COLO668 (cell line): ENCODE data around the gene PCMTD2.

ENCODE experiments used
- DNase-seq: peaks from one replicate; lab custom pipeline; 2025; ENCODE audit not compliant: unreplicated experiment; lab: John Stamatoyannopoulos, UW

PCMTD2 gene

DNA sequence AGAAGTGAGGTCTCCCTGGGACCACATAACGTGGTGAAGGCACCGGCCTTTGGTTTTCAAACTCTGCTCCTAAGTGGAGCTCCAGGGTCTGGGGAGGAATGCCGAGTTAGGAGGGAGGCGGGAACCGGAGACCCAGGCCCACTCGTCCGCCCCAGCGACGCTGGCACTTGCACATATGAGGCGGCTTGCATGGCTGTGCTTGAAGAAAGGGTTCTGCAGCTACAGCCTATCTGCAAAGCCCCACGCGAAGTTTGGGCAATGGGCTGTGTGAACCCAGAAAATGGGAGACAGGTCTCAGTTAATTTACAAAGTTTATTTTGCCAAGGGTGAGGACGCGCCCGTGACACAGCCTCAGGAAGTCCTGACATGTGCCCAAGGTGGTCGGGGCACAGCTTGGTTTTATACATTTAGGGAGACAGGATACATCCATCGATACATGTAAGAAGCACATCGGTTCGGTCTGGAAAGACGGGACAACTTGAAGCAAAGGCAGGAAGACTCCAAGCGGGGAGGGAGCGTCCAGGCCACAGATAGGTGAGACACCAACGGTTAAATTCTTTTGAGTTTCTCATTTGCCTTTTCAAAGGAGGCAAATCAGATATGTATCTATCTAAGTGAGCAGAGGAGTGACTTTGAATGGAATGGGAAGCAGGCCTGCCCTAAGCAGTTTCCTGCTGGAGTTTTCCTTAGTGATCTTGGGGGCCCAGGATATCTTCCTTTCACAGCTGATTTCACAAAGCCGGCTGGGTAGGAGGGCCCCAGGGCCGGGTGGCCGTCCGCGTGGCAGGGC, 782 bp upstream of the PCMTD2 start:
- no peak for DNase-seq

DNA sequence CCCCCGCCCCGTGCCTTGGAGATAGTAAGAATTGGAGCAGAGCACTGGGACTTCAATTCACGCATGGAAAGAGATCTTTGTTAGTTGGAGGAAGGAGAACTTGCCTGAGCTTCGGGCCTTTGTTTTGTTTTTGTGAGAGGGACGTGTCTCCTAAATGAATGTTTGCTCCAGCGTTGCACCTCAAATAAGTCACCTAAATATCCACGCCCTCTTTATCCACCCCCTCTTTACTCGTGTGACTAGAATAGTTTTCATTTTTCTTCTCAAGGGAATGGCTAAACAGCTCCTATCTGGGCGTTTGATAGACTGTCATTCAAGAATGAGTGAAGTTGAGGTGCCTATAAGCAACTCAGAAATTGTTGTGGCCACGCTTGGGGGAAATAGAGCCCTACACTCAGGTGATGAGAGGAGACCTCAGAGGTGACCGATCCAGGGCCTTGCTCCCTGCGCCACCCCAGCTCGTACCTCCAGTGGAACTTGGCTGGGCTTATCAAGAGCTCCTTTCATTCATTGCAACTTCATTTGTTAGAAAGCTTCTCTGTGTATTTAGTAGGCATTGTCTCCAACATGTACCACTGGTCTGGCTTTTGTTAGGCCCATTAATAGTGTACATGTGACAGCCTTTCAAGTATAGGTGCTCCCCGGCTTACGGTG, 861 bp downstream of the PCMTD2 start:
- no peak for DNase-seq

DNA sequence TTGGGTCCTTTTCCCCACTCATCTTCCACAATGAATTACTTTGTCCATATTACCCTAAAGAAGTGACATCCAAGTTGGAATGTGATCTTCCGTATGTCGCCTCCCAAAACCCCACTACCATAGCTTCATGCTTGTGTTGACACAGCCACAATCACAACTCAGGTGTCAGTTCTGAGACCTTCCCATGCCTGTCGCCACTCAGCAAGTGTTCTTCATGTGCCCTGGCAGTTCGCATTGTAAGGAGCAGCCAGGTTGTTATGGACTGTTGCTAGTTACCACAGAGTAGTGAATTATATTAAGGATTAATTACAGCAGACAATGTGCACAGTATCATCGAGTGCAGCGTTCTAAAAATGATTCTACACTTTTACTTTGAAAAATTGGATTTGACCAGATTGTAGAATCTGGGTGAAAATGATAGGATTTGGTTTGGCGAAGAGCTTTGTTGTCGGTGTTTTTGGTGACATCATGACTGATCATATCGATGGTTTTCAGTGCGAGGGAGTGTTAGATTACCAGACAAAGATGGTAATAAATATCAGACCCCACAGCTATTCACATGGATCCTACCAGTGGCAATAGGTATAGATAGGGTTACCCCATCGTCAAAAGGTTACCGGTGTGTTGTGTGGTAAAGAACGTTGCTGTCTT, 1.7 kb downstream of the PCMTD2 start:
- no peak for DNase-seq

DNA sequence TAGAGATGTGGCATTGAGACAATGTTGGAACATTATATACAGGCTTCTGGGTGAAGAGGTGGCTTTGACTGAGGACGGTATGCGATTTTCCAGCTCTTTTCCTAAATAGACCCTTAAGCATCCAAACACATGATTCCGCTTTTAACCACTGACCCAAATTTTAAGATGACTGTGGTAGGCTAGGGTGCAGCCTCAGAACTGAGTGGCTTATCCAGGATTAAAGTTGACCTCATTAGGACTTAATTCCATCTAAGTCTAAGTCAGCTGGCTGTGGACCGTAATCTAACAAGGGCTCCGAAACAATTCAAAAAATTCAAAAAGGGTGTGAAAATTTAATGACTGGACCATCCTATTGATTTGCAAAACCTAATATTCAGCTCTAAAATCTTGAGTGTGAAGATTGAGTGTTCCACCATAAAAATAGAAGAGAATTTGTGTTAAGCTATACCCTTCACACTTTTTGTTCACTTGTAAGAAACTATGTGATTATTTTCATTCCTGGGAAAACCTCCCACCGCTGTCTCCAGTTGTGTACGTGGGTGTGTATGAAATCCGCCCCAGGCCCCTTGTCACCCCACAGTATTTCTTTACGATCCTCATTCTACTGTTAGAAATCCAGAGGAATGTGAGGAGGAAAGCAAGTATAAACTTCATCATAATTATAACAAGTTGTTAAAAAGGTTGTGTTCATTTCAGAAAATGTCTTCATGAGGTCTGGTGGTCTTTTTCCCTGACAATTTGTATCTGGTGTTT, 2.7 kb downstream of the PCMTD2 start:
- DNase-seq: no peak

DNA sequence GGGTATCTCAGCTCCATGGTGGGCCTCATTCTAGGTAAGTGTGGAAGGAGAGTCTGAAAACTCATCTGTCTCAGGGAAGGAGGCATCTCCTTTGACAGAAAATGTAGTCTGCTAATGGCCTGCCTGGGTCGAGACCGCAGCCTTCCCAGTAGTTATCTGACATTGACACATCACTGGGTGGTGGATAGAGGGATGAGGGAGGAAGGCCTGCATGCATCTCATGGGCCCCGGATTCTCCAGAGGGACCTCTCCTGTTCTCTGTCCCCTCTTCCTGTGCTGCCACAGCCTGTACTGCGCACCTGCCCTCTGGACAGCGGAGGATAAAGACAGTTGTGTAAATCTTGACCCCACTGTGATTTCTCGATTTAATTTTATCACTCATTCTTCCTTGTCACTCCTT, 4.7 kb downstream of the PCMTD2 start:
- no peak for DNase-seq

DNA sequence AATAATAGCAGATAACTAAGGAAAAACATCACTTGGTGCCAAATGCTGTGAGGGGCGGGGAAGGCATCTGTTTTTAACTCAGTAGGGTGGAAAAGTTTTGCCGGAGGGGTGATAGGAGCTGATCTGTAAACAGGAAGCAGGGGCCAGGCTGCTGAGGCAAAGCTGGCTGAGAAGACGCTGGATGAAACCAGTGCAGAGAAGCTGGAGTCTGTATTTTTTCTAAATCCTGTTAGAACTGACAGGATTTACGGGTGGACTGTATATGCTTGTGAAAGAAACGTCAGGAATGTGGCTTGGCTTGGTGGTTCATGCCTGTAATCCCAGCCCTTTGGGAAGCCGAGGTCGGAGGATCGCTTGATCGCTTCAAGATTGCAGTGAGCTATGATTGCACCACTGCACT, 5.6 kb downstream of the PCMTD2 start:
- DNase-seq: no peak

DNA sequence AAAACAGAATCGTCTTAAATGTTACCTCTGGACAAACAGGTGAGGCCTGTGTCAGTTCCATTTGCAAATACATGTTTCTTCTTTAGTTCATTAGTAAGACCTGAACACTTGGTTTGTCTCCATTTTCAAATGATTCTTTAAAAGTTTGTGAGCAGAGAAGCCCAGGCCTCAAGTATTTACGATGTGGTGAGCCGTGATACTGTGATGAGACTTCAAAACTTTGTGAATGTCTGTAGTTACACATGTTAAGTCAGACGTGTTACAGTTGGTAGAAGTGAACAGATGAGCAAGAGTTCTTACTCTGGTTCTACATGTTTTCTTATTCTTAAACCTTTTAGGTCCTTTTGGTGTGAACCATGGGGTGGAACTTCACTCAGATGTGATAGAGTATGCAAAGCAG, 8.5 kb downstream of the PCMTD2 start:
- DNase-seq: no peak

DNA sequence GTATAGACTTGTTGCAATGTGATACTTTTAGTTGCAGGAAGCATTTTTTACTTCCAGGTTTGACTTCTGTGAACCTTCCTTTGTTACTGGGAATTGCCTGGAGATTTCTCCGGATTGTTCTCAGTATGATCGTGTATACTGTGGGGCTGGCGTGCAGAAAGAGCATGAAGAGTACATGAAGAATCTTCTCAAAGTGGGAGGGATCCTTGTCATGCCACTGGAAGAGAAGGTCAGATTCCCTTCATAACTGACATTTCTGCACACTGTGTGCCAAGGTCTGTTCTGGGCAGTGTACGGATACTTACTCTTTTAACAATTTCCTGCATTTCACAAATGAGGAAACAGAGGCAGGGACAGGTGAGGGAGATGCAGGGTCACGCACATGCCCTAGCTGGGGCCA, 9.7 kb downstream of the PCMTD2 start:
- DNase-seq: no peak

DNA sequence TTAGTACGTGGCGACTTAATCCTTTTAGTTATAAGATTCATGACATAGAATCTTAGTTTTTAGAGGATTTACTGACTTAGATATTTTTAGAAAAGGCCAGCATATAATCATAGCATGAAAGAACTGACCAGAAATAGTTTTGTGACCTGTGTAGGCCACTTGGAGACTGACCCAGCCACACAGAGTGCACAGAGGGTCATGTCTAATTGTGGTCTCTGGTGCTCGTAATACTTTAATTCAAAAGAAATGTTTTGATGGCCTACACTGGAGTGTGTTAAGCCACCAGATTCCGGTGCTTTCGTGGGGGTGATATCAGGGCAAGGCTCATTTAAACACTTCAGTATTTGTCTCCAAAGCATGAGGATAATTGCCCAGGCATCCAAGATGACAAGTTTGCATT, 11.4 kb downstream of the PCMTD2 start:
- no peak for DNase-seq

DNA sequence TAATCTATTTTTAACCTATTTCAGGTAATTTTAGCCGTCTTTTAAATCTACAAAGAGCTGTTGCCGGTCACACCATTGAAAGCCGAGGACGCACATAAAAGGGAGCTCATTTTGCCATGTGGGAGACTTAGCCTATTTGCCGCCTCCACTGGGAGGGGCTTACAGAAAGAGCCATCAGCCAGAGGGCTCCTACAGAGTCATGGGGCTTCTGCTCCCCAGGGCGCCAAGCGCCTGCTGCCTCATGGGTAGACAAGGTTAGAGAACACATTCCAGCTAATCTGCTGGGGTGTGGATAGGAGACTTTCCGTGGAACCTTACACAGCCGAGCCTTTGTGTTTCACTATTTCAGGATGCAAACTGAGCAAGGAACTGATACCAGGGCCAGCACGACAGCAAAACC, 12.6 kb downstream of the PCMTD2 start:
- DNase-seq: no peak

DNA sequence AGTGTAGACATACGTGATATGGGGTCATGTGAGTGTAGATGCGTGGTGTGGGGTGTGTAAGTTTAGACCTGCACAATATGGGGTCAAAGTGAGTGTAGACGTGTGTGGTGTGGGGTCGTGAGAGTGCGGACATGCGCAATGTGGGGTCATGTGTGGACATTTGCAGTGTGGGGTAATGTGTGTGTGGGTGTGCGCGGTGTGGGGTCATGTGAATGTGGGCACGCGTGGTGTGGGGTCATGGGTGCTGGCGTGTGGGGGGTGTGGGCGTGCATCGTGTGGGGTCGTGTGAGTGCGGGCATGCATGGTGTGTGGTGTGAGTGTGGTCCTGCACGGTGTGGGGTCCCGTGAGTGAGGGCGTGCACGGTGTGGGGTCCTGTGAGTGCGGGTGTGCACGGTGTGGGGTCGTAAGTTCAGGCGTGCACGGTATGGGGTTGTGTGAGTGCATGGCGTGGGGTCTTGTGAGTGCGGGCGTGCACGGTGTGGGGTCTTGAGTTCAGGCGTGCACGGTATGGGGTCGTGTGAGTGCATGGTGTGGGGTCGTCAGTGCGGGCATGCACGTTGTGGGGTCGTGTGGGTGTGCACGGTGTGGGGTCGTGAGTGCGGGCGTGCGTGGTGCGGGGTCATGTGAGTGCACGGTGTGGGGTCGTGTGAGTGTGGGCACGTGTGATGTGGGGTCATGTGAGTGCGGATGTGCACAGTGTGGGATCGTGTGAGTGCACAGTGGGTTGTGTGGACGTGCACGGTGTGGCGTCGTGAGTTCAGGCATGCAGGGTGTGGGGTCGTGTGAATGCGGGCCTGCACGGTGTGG, 14.3 kb downstream of the PCMTD2 start:
- no peak for DNase-seq

DNA sequence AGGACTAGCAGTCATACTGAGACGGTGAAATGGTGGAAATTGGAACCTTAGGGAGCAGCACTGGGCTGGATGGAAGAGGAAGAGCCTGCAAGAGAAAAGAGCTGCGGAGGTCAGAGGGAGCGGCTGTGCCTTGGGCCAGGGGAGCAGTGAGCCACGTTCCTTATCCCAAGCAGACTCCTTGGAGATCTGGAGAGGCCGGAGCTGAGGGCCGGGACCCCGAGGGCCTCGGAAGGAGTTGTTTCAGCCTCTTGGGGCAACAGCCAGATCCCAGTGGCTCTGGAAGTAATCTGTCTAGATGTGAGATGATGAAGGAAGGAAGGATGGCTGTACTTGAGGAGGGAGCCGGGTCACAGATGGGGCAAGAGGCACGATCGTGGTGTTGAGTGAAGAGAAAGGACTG, 16.1 kb downstream of the PCMTD2 start:
- DNase-seq: no peak

DNA sequence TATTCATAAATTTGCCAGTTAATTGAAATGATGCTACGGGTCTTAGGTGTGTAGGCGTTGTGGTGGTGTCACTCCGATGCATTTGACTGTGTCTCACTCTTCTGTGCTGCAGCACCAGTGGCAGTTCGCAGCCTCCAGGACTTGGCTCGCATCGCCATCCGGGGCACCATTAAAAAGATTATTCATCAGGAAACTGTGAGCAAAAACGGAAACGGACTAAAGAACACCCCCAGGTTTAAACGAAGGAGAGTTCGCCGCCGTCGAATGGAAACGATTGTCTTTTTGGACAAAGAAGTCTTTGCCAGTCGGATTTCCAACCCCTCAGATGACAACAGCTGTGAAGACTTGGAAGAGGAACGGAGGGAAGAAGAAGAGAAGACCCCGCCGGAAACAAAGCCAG, 17.6 kb downstream of the PCMTD2 start:
- no peak for DNase-seq

DNA sequence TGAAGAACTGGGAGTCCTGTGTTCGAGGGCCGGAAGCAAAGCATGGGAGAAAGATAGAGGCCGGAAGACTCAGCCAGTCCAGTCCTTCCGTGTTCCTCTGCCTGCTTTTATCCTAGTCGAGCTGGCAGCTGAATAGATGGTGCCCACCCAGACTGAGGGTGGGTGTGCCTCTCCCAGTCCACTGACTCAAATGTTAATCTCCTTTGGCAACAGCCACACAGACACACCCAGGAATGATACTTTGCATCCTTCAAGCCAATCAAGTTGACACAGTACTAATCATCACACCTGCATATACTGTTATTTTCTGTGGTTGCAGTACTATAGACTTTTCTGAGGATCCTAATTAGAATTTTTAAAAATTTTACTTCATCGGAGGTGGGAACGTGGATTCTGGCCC, 21.3 kb downstream of the PCMTD2 start:
- DNase-seq: no peak

DNA sequence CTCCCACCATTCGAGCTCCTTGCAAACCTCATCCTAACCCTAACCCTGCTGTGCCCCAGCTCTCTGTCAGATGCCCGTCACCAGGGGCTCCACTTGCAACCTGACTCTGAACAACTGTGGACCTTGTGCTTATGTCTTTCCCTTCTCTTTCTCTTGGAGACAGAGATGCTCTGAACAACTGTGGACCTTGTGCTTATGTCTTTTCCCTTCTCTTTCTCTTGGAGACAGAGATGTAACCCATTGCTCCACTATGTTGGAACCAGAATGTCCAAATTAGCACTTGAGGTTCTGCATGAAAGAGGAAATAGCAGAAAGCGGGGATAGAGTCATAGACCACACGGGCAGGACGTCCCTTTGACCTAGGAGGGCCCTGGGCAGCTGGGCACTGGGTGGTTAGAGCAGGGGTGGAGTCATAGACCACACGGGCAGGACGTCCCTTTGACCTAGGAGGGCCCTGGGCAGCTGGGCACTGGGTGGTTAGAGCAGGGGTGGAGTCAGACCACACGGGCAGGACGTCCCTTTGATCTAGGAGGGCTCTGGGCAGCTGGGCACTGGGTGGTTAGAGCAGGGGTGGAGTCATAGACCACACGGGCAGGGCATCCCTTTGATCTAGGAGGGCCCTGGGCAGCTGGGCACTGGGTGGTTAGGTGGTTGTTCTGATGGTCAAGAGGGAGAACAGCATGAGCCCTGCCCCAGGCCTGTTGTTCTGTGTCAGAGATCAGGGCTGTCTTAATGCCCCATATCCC, 22.2 kb downstream of the PCMTD2 start:
- DNase-seq: no peak

DNA sequence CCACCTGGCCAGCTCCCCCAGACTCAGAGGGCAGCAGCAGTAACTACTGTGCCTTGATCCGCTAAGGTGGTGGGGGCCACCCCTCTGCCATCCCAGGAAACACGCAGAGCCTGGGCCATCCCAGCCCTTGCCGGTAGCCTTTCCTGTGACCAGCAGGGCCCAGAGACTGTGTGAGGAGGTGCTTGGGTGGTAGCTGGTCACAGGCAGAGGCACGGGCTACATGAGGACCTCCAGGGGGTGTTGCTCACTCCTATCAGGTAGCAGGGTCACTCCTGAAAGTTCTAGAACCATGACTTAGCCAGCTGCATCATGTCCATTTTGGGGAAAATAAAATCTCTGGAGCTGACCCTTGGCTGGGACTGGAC, 22.8 kb downstream of the PCMTD2 start:
- DNase-seq: no peak

DNA sequence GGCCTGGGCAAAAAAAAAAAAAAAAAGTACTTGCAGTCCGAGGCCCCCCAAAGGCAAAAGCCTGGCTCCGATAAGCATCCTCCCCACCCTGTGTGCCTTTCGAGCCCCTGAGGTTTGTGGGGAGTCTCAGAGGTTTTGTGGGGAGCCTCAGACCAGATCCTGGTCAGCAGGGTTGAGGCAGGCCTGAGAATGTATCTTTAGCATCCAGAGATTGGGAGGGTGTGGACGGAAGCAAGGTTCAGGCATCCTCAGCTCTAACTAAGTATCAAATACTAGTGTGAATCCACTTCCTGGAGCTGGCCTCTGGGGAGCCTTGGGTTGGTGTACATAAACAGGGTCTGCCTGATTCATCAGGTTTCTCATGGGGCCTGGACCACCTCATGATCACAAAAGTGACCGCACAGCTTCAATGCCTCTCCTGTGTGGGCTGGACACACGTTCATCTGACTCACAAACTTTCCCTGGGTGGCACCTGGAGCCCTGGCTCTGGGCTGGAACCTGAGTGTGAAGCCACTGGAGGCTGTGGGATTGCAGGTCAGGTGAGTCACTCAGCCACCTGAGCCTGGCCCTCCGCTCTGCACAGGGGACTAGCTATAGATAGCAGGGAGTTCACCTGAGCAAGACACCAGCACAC, 24.4 kb downstream of the PCMTD2 start:
- no peak for DNase-seq

DNA sequence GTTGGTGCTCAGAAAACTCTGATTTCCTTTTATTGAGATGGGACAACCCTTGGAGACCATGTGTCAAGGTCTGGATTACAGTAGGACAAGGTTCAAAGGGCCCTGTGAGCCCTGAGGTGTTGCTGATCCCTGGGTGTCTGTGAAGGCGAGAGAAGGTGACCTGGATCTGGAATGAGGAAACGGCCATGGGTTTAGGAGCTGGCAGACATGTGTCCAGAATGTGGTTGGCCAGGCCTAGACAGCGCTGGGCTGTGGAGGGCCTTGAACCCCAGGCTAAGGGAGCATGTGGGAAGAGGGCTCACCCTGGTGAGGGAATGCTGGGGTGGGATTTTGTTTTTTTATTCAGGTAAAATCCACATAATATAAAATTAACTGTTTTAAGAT, 24.9 kb downstream of the PCMTD2 start:
- DNase-seq: no peak

DNA sequence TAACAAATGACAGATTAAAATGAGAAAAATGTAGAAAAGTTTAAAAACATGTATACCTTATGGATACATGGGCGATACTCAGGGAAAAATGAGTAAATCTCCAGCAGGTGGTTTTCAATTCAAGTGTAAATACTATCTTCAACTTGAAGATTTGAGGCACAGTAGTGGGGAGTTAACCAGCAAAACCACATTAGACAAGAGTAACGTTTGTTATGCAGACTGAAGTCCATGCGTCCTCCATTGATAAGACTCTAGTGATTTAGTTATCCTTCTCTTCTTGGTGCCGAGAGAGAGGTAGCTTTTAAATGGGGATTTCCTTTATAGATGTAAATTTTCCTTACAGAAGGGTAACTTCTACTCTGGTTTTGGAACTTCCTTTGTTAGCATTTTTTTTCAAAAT, 28.1 kb downstream of the PCMTD2 start:
- no peak for DNase-seq
